KBM-7 (cell line): ENCODE results near the gene TRIM6.
"Not testable (repeated sequence)": the region's sequence is repeated elsewhere in the genome, so short reads cannot be mapped to it uniquely, and the experiment has no call there.

Experiments
- DNase-seq: peaks from one replicate; pipeline ENCODE4 v3.0.0-alpha.2; 2015
- in situ Hi-C: fragments of 300-500 bp; cut with MboI; formaldehyde crosslinking; loops from 2 replicates; pipeline ENCODE4 v1.14.3; 2020; ENCODE audit warnings: low sequenced_read_pairs, low pct_unique_long_range_greater_than_20kb, mixed read lengths

The TRIM6 gene

DNA sequence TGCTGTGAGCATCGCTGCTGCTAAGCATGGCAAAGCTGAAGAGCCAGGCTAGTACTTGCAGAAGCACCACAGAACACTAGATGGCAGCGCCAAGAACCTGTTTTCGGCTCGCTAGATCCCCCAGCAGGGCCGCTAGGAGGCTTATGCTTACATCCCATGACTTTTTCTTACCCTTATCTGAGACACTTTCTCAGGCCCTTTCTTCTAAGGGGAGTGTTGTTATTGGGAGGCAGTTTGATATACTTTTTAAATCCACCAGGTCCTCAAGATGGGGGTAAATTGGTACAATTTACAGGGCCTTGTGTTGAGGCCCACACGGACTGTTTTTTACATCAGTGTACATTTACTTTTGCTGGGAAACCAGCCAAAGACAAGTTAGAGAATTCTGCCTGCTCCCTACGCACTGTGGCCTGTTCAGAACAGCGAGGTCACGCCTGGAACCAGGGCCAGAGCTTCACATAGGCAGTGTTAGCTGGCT, 4.0 kb downstream of the TRIM6 start:
- in situ Hi-C loops: no loop called here

DNA sequence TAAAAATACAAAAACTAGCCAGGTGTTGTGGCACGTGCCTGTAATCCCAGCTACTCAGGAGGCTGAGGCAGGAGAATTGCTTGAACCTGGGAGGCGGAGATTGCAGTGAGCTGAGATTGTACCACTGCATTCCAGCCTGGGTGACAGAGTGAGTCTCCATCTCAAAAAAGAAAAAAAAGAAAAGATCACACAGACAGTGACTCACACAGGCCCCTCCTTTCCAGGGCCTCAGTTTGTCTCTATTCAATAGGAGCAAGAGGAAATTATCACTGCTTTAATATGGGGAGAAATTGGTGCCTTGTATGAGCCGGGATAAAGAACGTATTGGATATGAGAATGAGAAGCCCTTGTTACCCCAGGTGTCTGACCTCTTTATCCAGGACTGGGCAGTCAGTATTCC, 6.4 kb downstream of the TRIM6 start:
- DNase-seq, in situ Hi-C loops: not testable (repeated sequence)

More for the DNA sequence above, 4.0 kb downstream of the TRIM6 start:
- DNase-seq: peak; percentile 87

DNA sequence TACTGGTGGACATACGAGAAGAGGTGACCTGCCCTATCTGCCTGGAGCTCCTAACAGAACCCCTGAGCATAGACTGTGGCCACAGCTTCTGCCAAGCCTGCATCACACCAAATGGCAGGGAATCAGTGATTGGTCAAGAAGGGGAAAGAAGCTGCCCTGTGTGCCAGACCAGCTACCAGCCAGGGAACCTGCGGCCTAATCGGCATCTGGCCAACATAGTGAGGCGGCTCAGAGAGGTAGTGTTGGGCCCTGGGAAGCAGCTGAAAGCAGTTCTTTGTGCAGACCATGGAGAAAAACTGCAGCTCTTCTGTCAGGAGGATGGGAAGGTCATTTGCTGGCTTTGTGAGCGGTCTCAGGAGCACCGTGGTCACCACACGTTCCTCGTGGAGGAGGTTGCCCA, 6.9 kb downstream of the TRIM6 start:
- DNase-seq: no peak
- in situ Hi-C loops: no loop called here

DNA sequence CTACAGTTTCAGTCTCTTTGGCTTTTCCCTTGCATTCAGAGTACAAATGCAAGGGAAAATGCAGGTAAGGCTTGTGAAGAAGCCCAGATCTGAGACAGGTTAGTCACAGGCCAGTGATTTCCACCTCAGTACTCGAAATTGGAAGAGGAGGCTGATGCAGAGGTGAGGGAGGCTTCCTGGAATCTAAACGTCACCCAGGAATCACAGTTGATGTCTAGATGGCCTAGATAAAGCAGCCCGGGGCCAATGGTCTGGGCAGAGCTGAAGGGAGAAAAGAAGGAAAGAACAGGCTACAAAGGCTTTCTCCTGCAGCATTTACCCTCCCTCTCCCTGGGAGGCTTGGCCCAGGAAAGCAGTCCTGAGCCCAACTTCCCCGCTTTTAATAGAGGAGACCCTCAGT, 8.5 kb downstream of the TRIM6 start:
- in situ Hi-C loops: no loop called here
- no peak for DNase-seq

DNA sequence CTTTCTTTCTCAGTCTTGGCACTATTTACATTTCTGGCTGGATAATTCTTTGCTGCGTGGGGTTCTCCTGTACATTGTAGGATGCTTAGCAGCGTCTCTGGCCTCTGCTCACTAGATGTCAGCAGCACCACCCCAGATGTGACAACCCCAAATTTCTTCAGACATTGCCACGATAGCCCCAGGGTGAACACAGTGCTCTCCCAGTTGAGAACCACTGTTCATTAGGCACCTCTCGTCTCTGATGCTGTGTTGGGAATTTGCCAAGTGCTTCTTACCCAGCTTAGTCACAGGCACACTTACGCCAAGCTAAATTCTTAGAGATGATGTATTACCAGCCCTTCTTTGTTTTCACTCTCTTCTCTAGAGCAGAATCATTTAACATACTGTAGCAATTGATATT, 9.4 kb downstream of the TRIM6 start:
- no peak for DNase-seq
- in situ Hi-C loops: no loop called here

DNA sequence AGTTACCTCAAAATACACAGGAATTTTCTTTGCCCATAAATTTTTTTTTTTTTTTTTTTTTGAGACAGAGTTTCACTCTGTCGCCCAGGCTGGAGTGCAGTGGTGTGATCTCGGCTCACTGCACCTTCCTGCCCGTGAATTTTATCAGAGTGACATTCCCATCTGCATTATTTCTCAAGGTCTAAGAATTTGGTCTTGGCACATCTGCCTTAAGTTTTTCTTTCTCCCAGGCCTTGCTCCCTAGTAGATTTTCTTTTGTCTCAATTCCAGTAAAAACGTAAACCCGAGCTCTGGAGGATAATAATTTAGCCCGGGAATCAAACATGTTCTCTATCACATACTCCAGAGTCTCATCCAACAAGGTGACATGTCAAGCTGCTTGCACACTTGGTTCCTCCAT, 12.4 kb downstream of the TRIM6 start:
- in situ Hi-C loops: no loop called here
- no peak for DNase-seq

DNA sequence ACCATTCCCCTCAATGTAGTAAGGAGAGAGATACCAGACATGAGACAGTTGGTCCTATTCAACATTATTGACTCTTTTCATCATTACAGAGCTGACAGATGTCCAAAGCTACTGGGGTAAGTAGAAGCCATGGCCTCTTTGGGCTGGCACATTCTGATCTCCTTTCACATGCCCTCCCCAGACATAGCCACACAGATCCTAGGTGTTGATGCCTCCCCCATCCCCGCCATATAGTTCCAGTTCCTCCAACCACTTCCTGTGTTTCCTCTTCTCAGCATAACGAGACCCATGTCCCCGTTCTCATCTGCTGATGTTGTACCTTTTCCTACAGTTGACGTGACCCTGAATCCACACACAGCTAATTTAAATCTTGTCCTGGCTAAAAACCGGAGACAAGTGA, 14.0 kb downstream of the TRIM6 start:
- in situ Hi-C loops: no loop called here
- no peak for DNase-seq

DNA sequence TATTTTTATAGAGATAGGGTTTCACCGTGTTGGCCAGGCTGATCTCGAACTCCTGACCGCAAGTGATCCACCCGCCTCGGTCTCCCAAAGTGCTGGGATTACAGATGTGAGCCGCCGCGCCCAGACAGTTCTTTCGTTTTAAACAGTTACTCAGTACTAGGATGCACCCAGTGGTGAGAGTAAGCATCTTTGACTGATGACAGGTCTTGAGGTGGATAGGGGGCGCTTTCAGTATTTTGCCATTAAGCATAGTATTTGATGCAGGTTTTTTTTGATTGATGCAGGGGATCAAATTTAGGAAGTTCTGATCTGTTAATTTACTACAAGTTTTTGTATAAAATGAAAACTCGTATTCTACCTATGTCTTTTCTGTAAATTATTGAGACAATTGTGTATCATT, 15.2 kb downstream of the TRIM6 start:
- no peak for DNase-seq
- in situ Hi-C loops: no loop called here

DNA sequence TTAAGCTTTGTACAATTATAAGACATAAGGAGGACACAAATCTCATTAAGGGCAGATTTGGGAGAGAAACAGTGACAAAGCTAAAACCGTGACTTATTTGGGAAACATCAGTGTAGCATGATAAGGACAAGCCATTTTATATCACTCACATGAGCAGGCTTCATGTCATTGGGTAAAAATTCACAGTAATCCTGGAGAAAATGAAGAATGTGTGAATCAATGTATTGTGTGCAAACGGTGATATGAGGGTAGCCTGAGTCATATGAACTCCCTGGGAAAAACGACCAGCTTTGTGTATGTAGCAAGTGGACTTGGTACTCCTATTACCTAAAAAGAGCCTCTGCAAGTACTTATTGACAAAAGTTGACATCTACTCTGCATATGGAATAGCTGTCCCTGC, 22.4 kb downstream of the TRIM6 start:
- in situ Hi-C loops: no loop called here
- no peak for DNase-seq

DNA sequence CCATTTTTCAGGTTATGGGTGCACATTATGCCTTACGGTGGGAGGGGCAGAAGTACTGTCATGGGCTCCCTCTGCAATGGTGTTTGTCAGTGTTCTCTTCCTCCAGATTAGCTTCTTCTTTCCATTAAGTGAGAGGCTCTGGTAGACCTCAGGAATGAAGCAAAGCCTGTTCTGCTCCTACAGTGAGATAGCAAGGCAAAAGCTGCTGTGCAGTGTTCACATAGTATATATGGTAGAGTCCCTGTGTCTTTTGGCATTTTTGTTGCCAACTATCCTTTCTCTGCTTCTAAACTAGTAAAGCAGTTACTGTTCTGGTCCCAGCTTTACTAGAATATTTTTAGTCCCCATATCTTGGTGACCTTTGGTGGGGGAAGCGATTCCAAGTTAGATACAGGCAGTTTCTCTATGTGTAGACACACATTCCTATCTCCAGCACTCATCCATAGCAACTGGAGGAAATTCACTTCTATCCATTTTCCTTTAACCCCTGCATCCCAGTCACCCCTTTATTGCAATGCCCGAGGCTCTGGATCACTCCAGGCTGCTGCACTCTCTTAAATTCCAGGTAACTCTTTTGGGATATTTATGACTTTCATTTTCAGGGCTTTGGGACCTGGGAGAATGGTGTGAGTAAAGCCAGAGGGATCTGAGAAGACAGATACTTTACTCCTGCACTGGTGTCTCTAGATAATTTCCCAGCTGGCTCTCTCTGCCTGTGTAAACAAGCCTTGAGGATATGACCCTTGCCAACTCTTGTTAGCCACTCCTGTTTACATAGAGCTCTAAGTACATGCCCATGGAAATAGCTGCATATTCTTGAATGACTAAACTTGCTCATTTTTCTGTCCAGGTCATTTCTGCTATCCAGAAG, 24.4 kb downstream of the TRIM6 start:
- DNase-seq: no peak
- in situ Hi-C loops: no loop called here

DNA sequence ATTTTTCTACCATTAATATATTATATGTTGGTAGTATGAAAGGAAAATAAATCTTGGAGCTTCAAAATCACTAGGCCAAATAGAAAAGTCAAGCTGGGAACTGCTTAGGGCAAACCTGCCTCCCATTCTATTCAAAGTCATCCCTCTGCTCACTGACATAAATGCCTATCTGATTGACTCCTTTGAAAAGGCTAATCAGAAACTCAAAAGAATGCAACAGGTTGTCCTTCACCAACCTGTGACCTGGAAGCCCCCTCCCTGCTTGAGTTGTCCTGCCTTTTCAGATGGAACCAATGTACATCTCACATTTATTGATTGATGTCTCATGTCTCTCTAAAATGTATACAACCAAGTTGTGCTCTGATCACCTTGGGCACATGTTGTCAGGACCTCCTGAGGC, 25.1 kb downstream of the TRIM6 start:
- in situ Hi-C loops: no loop called here
- no peak for DNase-seq

DNA sequence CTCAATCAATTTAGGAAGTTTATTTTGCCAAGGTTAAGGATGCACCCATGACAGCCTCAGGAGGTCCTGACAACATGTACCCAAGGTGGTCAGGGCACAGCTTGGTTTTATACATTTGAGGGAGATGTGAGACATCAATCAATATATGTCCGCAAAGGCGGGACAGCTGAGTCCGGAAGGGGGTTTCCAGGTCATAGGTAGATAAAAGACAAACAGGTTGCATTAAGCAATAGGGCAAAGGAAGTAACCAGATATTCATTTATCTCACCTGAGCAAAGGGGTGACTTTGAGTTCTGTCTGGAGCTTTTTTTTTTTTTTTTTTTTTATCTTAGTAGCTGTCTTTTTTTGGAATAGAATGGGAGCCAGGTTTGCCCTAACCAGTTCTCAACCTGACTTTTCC, 26.4 kb downstream of the TRIM6 start:
- no peak for DNase-seq
- in situ Hi-C loops: no loop called here

DNA sequence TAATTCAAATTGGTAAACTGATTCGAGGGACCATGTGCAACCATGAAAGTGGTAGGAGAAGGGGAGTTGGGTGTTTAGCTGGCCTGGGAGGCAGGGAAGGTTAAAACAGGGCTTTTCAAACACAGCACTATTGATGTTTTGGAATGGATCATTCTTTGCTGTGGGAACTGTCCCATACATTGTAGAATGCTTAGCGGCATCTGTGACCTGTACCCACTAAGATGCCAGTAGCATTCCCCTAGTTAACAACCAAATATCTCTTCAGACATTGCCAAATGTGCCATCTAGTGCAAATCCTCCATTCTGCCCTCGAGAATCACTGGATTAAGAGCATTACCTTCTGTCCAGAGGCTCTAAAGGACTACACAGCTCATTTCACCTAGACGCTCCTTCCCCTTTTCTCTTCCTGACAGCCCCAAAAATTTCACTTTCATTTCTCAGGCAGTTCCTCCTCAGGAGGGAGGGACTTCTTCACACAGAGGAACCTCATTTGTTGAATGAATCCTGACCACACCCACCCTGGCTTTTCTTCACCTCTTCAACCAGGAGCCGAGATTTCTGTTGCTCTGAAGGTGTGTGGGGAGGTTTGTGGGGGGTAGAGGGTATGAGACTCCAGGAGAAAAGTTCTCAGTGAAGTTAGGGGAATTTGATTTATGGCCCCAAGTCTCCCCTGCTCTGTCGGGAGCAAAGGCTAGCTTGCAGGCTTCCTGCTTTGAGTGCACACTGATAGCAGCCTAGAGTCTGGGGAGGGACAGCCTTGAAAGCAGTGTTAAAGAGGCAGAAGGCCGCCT, 28.2 kb downstream of the TRIM6 start, which contains the start of gene TRIM34:
TRIM34 (plus strand) TSS at position 513 of the 791 bp plus-strand sequence. CDS start 7,331 bp downstream, outside the sequence.
- DNase-seq: peak; percentile 92
- in situ Hi-C loops: no loop called here

DNA sequence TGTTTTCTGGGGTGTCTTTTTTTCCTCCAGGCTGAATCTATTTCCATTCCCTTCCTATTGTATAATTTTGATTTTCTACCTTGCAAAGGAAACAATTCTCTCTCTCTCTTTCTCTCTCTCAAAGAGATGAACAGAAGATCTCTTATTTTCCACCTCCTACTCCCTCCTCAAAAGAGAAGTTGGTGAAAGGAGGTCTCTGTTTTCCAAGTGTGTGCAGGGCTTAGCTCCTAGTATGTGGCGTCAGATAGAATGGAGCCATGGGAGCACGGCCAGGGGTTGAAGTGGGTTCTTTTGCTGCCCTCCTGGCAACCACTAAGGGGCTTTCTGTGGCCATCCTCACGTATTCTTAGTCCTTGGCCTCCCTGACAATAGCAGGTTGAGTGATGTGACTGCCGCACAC, 28.8 kb downstream of the TRIM6 start:
- in situ Hi-C loops: no loop called here
- DNase-seq: no peak

DNA sequence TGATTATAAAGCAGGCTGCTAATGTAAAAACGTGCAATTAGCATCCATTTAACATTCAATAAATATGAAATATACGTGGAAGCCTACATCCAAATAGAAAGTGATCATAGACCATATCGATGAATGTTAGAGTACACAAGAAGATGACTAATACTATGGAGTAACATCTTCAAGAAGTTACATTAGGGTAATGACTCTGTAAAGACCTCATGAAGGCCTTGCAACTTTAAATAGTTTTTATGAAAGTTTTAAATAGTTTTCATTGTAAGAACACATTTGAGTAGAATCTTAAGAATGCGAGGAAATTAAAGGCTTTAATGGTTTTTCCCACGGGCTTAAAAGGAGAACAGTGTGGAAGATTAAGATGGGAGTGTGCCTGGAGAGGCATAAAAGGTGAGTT, 29.8 kb downstream of the TRIM6 start:
- no peak for DNase-seq
- in situ Hi-C loops: no loop called here

DNA sequence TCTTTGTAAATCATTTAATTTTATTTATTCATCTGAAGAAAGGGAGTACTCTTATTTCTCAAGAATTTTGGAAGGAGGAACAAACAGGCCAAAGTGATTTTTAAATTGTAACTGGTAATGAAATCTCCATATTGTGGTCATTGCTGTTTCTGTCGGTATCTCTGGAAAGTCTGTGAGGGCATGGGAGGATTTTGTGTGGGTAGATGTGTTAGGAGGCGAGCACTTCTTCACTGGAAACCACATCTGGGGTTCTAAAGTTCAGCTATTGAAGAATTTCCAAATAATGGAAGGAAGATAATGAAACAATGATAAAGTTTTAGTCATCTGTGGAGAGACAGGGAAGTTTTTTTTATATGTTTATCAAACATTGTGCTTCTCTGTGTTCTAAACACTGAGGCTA, 35.0 kb downstream of the TRIM6 start:
- in situ Hi-C loops: no loop called here

DNA sequence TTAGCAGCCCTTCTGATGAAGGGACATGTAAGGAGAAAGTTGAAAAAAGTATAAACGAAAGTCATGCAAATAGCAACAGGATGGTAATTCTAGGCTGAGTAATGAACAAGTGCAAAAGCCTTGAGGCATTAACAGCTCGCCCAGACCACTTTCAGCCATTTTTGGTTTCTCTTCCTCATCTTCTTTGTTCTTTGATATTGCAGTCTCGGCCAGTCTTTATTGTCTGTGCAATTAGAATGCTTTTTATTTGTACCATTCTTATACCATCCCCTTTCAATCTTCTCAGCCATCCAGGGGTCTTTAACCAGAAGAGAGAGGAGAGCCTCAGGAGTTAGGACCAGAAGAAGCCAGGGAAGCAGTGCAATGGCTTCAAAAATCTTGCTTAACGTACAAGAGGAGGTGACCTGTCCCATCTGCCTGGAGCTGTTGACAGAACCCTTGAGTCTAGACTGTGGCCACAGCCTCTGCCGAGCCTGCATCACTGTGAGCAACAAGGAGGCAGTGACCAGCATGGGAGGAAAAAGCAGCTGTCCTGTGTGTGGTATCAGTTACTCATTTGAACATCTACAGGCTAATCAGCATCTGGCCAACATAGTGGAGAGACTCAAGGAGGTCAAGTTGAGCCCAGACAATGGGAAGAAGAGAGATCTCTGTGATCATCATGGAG, 35.7 kb downstream of the TRIM6 start:
- DNase-seq: no peak
- in situ Hi-C loops: no loop called here

More for the DNA sequence above, 35.0 kb downstream of the TRIM6 start:
- DNase-seq: no peak

DNA sequence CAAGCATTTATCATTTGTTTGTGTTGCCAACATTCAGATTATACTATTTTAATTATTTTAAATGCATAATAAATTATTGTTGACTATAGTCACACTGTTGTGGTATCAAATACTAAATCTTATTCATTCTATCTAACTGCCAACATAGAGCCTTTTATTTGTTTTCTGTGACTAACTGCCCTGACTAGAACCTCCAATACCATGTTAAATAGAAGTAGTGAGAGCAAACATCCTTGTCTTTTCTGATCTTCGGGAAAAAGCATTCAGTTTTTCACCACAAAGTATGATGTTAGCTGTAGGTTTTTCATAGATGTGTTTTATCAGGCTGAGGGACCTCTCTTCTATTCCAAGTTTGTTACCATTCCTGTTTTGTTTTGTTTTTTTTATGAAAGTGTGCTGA, 43.5 kb downstream of the TRIM6 start:
- in situ Hi-C loops: no loop called here
- DNase-seq: no peak

DNA sequence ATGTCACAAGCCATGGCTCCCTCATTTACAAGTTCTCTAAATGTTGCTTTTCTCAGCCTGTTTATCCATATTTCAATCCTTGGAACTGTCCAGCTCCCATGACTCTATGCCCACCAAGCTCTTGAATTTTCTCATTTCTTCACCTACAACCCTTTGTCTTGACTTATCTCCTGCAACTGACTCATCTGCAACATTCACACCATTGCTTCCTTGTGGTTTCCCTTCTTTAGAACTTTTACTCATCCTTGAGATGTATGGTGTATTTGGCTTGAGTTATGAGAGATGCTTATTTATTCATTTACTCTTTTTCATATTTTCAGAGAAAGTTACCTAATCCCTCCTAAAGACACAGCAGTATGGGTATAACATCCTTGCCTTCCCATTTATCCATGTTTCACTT, 47.1 kb downstream of the TRIM6 start:
- DNase-seq: no peak
- in situ Hi-C loops: no loop called here

DNA sequence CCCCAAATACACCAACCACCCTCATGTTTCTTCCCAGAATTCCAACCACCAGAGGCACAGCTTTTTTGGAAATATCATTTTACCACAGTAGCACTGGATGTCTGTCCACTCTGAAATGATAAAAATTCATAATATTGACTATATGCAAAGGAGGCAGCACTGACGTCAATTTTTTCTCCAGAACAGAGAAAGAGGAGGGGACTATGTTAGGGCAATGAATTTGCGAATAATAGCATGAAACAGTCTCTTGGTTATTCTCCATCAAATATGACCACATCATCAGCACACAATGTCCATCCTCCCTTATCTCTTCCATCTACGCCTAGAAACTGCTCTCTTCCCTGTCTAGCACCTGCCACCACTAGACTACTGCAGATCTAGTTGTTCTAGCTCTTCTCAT, 49.7 kb downstream of the TRIM6 start:
- in situ Hi-C loops: no loop called here

More for the DNA sequence above, 49.7 kb downstream of the TRIM6 start:
- DNase-seq: no peak
